GM12874 (cell line): Measurements from ENCODE around the gene CTU2.

Experiments
- TF ChIP-seq, protein P1 (sequence below): IDR thresholded peaks from 2 replicates; pipeline ENCODE4 v1.5.1; 2011; ENCODE audit warnings: low read depth, mild to moderate bottlenecking, control low read depth, low read length, moderate library complexity; ENCODE audit not compliant: insufficient read depth

CTU2 gene

DNA sequence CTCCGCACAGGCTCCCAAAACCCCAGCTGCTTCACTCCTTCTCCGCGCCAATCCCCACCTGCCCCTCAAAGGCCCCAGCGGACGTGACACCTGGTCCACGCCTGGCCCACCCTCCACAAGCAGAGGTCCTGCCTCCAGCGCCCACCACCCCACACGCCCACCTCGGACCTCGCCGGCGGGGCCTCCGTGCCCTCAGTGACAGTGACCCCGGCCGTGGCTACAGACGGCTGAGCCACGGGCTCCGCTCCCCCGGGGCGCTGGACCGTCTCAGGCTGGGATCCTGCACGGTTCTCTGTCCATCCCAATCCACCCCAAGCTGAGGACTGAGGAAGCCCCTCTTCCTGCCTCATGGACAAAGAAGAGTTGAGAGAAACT, 53.7 kb downstream of the CTU2 start:
- TF ChIP-seq, protein P1, sequence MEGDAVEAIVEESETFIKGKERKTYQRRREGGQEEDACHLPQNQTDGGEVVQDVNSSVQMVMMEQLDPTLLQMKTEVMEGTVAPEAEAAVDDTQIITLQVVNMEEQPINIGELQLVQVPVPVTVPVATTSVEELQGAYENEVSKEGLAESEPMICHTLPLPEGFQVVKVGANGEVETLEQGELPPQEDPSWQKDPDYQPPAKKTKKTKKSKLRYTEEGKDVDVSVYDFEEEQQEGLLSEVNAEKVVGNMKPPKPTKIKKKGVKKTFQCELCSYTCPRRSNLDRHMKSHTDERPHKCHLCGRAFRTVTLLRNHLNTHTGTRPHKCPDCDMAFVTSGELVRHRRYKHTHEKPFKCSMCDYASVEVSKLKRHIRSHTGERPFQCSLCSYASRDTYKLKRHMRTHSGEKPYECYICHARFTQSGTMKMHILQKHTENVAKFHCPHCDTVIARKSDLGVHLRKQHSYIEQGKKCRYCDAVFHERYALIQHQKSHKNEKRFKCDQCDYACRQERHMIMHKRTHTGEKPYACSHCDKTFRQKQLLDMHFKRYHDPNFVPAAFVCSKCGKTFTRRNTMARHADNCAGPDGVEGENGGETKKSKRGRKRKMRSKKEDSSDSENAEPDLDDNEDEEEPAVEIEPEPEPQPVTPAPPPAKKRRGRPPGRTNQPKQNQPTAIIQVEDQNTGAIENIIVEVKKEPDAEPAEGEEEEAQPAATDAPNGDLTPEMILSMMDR: no peak

DNA sequence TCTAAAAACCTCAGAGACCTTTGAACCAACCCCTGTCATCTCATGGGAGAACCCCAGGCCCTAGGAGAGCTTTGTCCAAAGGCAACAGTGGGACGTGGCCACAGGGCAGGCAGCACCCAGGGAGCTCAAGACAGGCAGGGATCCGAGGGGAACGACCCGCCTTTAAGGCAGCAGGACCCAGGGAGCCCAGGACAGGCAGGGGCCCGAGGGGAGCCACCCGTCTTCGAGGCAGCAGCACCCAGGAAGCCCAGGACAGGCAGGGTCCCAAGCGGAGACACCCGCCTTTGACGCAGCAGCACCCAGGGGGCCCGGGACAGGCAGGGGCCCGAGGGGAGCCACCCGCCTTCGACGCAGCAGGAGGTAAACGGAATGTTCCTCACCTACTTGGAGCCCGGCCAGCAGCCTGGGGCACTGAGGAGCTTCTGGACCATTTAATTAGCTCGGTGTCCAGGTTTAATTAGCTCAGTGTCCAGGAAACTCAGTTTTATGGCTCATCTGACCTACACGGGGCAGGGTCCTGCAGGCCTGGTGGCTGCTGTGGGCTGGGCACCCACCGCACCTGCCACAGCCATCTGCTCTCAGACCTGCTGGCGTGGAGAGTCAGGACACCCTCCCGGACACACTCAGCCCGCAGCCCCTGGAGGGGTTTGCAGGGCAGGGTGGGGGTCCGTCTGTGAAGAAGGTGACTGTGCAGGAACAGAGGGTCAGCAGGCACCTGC, 54.3 kb downstream of the CTU2 start:
- TF ChIP-seq, protein P1: no peak

DNA sequence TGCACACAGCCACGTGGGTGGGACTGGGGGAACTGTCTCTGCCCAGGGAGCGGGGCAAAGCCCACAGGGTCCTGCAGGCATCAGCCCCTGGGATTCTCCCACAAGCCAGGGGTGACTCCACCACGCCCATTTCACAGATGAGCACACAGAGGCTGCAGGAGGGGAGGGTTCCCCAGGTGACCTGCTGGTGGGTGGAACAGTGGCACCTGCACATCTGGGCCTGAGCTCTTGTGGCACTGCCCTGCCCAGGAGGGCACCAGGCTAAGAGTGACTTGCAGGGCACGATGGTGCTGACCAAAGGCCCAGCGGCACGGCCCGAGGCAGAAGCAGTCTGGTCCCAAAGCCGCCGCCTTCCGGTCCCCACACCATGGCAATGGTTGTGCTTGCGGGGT, 54.8 kb downstream of the CTU2 start:
- TF ChIP-seq, protein P1: no peak

DNA sequence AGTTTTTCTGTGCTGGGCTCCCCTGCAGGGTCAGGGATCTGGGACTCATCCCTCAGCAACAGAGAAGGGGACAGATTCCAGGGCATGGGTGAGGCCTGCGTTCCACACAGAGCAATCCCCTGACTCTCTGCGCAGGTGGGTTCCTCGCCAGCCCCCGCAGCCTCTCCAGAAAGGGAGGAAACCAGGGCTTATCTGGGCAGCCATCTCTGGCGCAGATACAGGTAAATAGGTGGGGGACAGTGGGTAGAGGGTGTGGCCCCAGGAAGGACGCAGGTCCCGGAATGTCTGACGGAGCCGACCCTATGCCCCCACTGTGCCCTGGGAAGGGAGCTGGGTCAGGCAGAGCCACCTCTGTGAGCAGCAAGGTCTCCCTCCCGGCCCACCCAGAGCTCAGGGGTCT, 55.5 kb downstream of the CTU2 start:
- TF ChIP-seq, protein P1: no peak

DNA sequence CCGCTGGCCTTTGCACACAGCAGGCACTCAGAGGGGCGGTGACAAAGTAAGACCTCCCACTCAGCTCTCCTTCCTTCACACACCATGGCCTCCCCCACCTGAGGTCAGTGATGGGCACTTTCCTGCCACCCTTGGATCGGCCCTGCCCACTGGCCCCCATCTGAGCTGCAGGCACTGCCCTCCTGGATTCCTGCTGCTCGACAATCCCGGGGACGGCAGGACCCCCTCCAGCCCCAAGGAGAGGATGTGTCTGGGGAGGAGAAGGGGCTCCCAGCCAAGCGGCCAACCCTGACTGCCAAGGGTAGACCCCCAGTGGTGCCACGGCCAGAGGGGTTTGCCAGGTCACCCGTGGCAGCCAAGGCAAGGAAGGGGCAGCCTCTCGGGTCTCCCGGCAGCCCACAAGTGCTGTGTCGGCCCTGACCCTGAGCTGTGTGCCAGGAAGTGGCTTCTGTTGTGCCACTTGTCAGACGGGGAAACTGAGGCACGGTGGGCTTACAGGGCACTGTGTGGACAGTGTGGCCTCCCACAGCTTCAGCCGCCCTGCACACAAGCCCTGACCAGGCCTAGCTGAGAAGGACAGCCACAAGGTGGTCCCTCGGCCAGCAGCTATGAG, 56.1 kb downstream of the CTU2 start:
- TF ChIP-seq, protein P1: no peak

DNA sequence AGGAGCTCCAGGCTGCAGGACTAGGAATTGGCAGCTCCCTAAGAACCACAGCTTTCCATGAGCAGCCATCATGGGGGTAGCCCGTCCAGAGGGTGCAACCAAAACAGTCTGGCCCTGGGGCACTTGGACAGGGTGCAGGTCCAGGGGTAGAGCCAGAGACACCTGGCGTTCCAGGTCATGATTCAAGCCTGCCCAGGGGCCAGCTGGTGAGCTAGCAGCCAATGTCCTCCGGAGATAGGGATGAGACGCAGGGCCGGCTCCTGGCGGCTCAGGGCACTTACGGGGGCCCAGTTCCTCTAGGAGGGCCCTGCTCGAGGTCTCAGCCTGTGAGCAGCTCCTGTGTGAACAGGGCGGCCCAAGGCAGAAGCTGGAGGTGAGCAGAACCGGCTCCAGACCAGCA, 56.6 kb downstream of the CTU2 start:
- TF ChIP-seq, protein P1: no peak

DNA sequence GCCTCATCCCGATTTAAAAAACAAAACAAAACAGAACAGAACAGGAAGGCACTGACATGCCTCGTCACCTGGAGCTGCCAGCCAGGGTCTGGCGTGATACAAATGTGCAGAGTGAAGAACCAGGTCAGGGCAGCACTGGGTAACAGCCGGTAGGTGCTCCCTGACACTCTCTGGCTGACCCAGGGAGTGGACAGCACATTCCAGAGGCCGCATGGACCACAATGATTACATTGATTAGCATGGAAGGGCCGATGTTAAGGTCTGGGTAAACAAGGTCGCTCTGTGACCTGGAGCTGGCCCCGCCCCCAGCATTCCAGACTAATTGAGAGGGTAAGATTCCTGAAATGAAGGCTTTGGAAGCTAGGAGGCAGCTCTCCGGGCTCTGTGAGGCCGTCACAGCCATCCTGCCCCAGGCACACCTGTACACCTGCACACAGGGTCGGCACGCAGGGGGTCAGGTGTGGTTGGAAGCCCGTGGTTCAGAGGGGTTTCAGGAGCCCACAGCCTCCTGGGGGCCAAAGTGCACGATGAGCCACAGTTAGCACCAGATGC, 57.3 kb downstream of the CTU2 start:
- TF ChIP-seq, protein P1: no peak
